SK-N-SH (cell line): ENCODE measurements around the gene SPSB1. TPM values are rescaled to one million over a fixed set of nuclear protein-coding genes. Genes with fewer than 3 reads are reported as not detected.

Experiments
- CTCF ChIA-PET: fragments of 300-600, 350-600 bp; formaldehyde crosslinking; extraction: SDS; loops from one replicate; lab custom pipeline; 2021; lab: Yijun Ruan, JAX
- POLR2A ChIA-PET: fragments of 350-600 bp; sonication (Branson Sonifier 250); formaldehyde crosslinking; extraction: SDS; loops from one replicate; lab custom pipeline; 2020; ENCODE audit warnings: antibody characterized with exemption, inconsistent platforms; lab: Yijun Ruan, JAX
- DNase-seq: peaks from one replicate; pipeline ENCODE4 v3.0.0; 2012
- H2AFZ ChIP-seq: fragments of 200-600 bp; sonication (generic); 2 replicates; pipeline ENCODE4 v1.8.1; 2016; ENCODE audit warnings: antibody characterized with exemption, mild to moderate bottlenecking, low read depth
- H3F3A ChIP-seq: fragments of 200-600 bp; sonication (generic); replicated peaks from 2 replicates; pipeline ENCODE3; 2016; ENCODE audit warnings: antibody characterized with exemption, mild to moderate bottlenecking; ENCODE audit not compliant: insufficient read depth
- H3K27ac ChIP-seq, 2 experiments: fragments of 200-500 bp in 1 of 2; fragments of 200-600 bp in 1 of 2; sonication (Bioruptor generic) in 1 of 2; sonication (generic), shearing (Covaris generic) in 1 of 2; 2 replicates each; pipeline versions ENCODE4 v1.5.1 to v1.6.1; 2014 to 2016; ENCODE audit warnings: low read depth in 2 of 2, inconsistent platforms in 1 of 2, low read length in 1 of 2, mild to moderate bottlenecking in 1 of 2, mixed read lengths in 1 of 2
- H3K27me3 ChIP-seq: fragments of 200-600 bp; sonication (generic), shearing (Covaris generic); 2 replicates; pipeline ENCODE4 v1.6.1; 2016; ENCODE audit warnings: mixed run types; ENCODE audit not compliant: insufficient read depth
- H3K36me3 ChIP-seq, 2 experiments: fragments of 200-500 bp in 1 of 2; fragments of 200-600 bp in 1 of 2; sonication (Bioruptor generic) in 1 of 2; sonication (generic) in 1 of 2; replicated peaks in 1 of 2; 2 replicates each; pipeline versions ENCODE3 to v1.5.1; 2014 to 2016; ENCODE audit warnings: low read length in 1 of 2, mild to moderate bottlenecking in 1 of 2; ENCODE audit not compliant: insufficient read depth in 2 of 2, control insufficient read depth in 1 of 2
- H3K4me1 ChIP-seq, 2 experiments: fragments of 200-500 bp in 1 of 2; fragments of 200-600 bp in 1 of 2; sonication (Bioruptor generic) in 1 of 2; sonication (generic), shearing (Covaris generic) in 1 of 2; 2 replicates each; pipeline versions ENCODE4 v1.5.1 to v1.6.1; 2014 to 2016; ENCODE audit warnings: low read depth in 1 of 2, low read length in 1 of 2, mixed run types in 1 of 2; ENCODE audit not compliant: insufficient read depth in 2 of 2, control insufficient read depth in 1 of 2
- H3K4me2 ChIP-seq: fragments of 200-600 bp; sonication (generic), shearing (Covaris generic); 2 replicates; pipeline ENCODE4 v1.6.1; 2017; ENCODE audit warnings: mixed run types
- H3K4me3 ChIP-seq, 2 experiments: fragments of 200-500 bp in 1 of 2; fragments of 200-600 bp in 1 of 2; sonication (Bioruptor generic) in 1 of 2; sonication (generic), shearing (Covaris generic) in 1 of 2; 2 replicates each; pipeline versions ENCODE4 v1.5.1 to v1.8.1; 2014 to 2016; ENCODE audit warnings: low read depth in 2 of 2, inconsistent platforms in 1 of 2, low read length in 1 of 2, mild to moderate bottlenecking in 1 of 2, mixed read lengths in 1 of 2, moderate library complexity in 1 of 2
- H3K79me2 ChIP-seq: fragments of 200-600 bp; sonication (generic); 2 replicates; pipeline ENCODE4 v1.8.1; 2017; ENCODE audit warnings: mild to moderate bottlenecking; ENCODE audit not compliant: insufficient read depth
- H3K9ac ChIP-seq: fragments of 200-600 bp; sonication (generic); 2 replicates; pipeline ENCODE4 v1.6.1; 2017; ENCODE audit warnings: mixed run types
- H3K9me2 ChIP-seq: fragments of 200-600 bp; sonication (generic); 2 replicates; pipeline ENCODE4 v1.6.1; 2017; ENCODE audit warnings: mixed run types
- H3K9me3 ChIP-seq: fragments of 200-600 bp; sonication (generic); 2 replicates; pipeline ENCODE4 v1.6.1; 2017; ENCODE audit warnings: mixed run types, mild to moderate bottlenecking, moderate library complexity
- H4K20me1 ChIP-seq: fragments of 200-600 bp; sonication (generic); 2 replicates; pipeline ENCODE4 v1.6.1; 2017; ENCODE audit warnings: mild to moderate bottlenecking, mixed run types; ENCODE audit not compliant: insufficient read depth
- CHD2 ChIP-seq: fragments of 150-350 bp; IDR thresholded peaks from 2 replicates; pipeline ENCODE4 v1.6.1; 2018; ENCODE audit warnings: low read length; ENCODE audit not compliant: partially characterized antibody
- EP300 ChIP-seq, 2 experiments: IDR thresholded peaks; 2 replicates each; pipeline versions ENCODE4 v1.4.0 to v1.6.1; 2012; ENCODE audit warnings: borderline replicate concordance in 1 of 2, low read depth in 1 of 2, low read length in 1 of 2
- FOSL2 ChIP-seq: IDR thresholded peaks from 2 replicates; pipeline ENCODE4 v1.4.0; 2012; ENCODE audit warnings: low read depth, mild to moderate bottlenecking, moderate library complexity, borderline replicate concordance
- FOXJ3 ChIP-seq: sonication (generic); formaldehyde crosslinking; IDR thresholded peaks from 2 replicates; pipeline ENCODE4 v1.5.1; 2020; ENCODE audit warnings: mild to moderate bottlenecking, missing genetic modification reagents
- FOXM1 ChIP-seq: IDR thresholded peaks from 2 replicates; pipeline ENCODE4 v1.4.0; 2012; ENCODE audit warnings: low read depth, mild to moderate bottlenecking
- GABPA ChIP-seq: IDR thresholded peaks from 2 replicates; pipeline ENCODE4 v1.4.0; 2012; ENCODE audit warnings: low read depth, mild to moderate bottlenecking
- JUND ChIP-seq: IDR thresholded peaks from 2 replicates; pipeline ENCODE4 v1.4.0; 2012
- MEF2A ChIP-seq: IDR thresholded peaks from 2 replicates; pipeline ENCODE4 v1.4.0; 2012; ENCODE audit warnings: low read depth, borderline replicate concordance
- MXI1 ChIP-seq: IDR thresholded peaks from 2 replicates; pipeline ENCODE4 v1.6.1; 2012; ENCODE audit warnings: mild to moderate bottlenecking, low read depth, low read length, improper control_type of control experiment
- NRF1 ChIP-seq: IDR thresholded peaks from 2 replicates; pipeline ENCODE4 v1.6.1; 2012; ENCODE audit warnings: low read depth, mild to moderate bottlenecking, low read length
- POLR2AphosphoS5 ChIP-seq: IDR thresholded peaks from 2 replicates; pipeline ENCODE4 v1.6.1; 2012; ENCODE audit warnings: low read depth, low read length
- RCOR1 ChIP-seq: fragments of 150-350 bp; IDR thresholded peaks from 2 replicates; pipeline ENCODE4 v1.6.1; 2017; ENCODE audit warnings: antibody characterized with exemption, low read length
- SMC3 ChIP-seq: IDR thresholded peaks from 2 replicates; pipeline ENCODE4 v1.6.1; 2012; ENCODE audit warnings: low read depth, low read length, improper control_type of control experiment
- TEAD4 ChIP-seq: IDR thresholded peaks from 2 replicates; pipeline ENCODE4 v1.4.0; 2012; ENCODE audit warnings: mild to moderate bottlenecking, borderline replicate concordance; ENCODE audit not compliant: insufficient read depth
- YY1 ChIP-seq: IDR thresholded peaks from 2 replicates; pipeline ENCODE4 v1.4.0; 2012; ENCODE audit warnings: low read depth, mild to moderate bottlenecking
- WGBS: methylation state at CpG from one replicate; pipeline ENCODE4 v1.1.6; 2017; ENCODE audit warnings: low lambda C conversion rate; 5-methylcytosine and 5-hydroxymethylcytosine counted together
- polyA plus RNA-seq, 3 experiments: library from polyadenylated mRNA; depleted of rRNA; stranded (reverse); fragments of >200 nt; gene quantifications; 2 replicates each; pipeline ENCODE4 v1.2.3, GENCODE V29; 2012
- TF ChIP-seq, protein P1 (sequence below): fragments of 150-350 bp; IDR thresholded peaks from 2 replicates; pipeline ENCODE4 v1.6.1; 2016; ENCODE audit warnings: mild to moderate bottlenecking, low read depth, low read length
- TF ChIP-seq, protein P2 (sequence below): IDR thresholded peaks from 2 replicates; pipeline ENCODE4 v1.4.0; 2012; ENCODE audit warnings: low read depth, borderline replicate concordance
- TF ChIP-seq, protein P3 (sequence below): fragments of 150-350 bp; IDR thresholded peaks from 2 replicates; pipeline ENCODE4 v1.6.1; 2017; ENCODE audit warnings: antibody characterized with exemption, low read length, low read depth, borderline replicate concordance
- TF ChIP-seq, protein P4 (sequence below): fragments of 200-600 bp; sonication (generic); IDR thresholded peaks from 2 replicates; pipeline ENCODE4 v1.6.1; 2017; ENCODE audit warnings: antibody characterized with exemption, mild to moderate bottlenecking, moderate library complexity

SPSB1 gene
- polyA plus RNA-seq, 1 of the 3 experiments (the other 2 are of a cell fraction) = 9.2 TPM

DNA sequence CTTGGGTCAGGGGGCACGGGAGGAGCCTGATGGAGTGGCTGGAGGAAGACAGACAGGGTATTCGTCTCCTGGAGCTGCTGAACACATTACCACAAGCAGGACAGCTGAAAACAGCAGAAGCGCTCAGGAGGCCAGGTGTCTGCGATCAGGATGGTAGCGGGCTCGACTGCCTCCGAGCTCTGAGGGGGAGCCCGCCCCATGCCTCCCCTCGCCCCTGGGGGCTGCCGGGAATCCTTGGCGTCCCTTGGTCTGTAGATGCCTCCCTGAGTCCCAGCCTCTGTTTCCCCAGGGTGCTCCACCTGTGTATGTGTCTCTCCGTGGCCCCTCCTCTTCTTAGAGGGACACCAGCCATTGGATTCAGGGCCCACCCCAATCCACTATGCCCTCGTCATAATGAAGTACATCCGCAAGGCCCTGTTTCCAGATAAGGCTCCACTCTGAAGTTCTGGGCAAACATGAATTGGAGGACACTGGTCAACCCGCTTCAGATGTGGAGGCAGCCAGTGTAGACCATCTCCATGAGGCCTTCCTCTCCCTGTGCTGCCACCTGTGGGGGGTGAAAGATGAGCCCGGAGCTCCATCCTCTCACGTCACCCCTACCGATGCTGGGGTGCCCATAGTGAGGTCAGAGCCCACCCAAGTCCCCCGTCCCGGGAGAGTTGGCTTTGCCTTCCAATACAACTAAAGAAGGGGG, 67.8 kb downstream of the SPSB1 start:
- DNase-seq = no peak
- Histone ChIP-seq H3K4me3 (no peak overlapping the region), H3K9me2 (no peaks in the 10 kb centered on the region), H3K27me3 (no peaks in the 10 kb centered on the region), H3K9me3 (no peaks in the 10 kb centered on the region), H3K79me2 (no peaks in the 10 kb centered on the region), H3F3A (no peaks in the 10 kb centered on the region), H2AFZ (no peak overlapping the region), H3K36me3 (peaks cover 4% of the 10 kb centered on the region in 2 experiments), H3K4me2 (no peak overlapping the region), H4K20me1 (0 out of 2 replicates have a peak, but pooled peaks cover 5% of the 10 kb centered on the region), H3K27ac (no peak overlapping the region), H3K4me1 (no peaks in the 10 kb centered on the region), H3K9ac (no peak overlapping the region)
- TF ChIP-seq NRF1 (no peak), FOSL2 (no peak), MEF2A (no peak), CHD2 (no peak), GABPA (no peak), MXI1 (no peak)
- TF ChIP-seq, protein P1, sequence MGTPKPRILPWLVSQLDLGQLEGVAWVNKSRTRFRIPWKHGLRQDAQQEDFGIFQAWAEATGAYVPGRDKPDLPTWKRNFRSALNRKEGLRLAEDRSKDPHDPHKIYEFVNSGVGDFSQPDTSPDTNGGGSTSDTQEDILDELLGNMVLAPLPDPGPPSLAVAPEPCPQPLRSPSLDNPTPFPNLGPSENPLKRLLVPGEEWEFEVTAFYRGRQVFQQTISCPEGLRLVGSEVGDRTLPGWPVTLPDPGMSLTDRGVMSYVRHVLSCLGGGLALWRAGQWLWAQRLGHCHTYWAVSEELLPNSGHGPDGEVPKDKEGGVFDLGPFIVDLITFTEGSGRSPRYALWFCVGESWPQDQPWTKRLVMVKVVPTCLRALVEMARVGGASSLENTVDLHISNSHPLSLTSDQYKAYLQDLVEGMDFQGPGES = no peak
- TF ChIP-seq, protein P2, sequence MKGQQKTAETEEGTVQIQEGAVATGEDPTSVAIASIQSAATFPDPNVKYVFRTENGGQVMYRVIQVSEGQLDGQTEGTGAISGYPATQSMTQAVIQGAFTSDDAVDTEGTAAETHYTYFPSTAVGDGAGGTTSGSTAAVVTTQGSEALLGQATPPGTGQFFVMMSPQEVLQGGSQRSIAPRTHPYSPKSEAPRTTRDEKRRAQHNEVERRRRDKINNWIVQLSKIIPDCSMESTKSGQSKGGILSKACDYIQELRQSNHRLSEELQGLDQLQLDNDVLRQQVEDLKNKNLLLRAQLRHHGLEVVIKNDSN = no peak
- TF ChIP-seq, protein P3, sequence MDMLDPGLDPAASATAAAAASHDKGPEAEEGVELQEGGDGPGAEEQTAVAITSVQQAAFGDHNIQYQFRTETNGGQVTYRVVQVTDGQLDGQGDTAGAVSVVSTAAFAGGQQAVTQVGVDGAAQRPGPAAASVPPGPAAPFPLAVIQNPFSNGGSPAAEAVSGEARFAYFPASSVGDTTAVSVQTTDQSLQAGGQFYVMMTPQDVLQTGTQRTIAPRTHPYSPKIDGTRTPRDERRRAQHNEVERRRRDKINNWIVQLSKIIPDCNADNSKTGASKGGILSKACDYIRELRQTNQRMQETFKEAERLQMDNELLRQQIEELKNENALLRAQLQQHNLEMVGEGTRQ = no peak
- ChIA-PET POLR2A (no interaction called here), CTCF (interaction anchor here (1.5 kb wide), 1 partner anchor 18 kb away, joined by 4 read pairs; no protein-coding TSS in a partner anchor)
- 93% methylated on average over 14 of the region's 20 CpGs for WGBS

DNA sequence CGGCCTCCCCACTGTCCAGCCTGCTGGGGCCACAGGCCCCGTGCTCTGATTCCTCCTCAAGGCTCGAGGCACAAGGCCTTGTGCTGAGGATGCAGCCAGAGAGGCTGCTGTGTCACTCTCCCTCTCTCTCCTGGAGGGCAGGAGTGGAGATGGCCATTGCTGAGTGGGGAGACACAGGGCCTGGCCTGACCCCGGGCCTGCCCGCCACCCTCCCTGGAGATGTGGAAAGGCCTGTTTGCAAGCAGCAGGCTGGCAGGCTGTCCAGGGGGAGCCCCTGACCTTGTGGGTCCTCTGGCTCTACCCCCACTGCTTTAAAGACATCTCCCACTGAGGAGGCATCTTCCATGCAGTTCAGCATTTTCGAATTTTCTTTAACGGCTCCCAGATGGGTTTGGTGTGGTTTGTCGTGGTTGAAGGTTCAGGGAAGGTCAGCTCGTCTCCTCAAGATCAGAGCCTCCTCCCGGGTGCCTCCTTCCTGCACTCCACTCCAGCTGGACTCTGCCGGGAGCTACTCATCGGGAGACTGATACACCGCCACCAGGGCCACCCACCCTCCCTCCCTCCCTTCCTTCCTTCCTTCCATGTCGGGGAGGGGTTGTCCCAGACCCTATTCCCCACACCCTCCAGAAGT, 69.1 kb downstream of the SPSB1 start:
- ChIA-PET CTCF (interaction anchor here (1.0 kb wide), 1 partner anchor 24 kb away, joined by 3 read pairs; no protein-coding TSS in a partner anchor), POLR2A (no interaction called here)
- WGBS = 91% methylated on average over 6 of the region's 14 CpGs
- no peaks in the 10 kb centered on the region for H3K9me3 ChIP-seq
- H3F3A ChIP-seq = no peaks in the 10 kb centered on the region
- H3K4me1 ChIP-seq = no peaks in the 10 kb centered on the region; a peak in 1 of 4 replicates
- no peak overlapping the region for H3K9ac ChIP-seq
- H3K4me2 ChIP-seq = no peak overlapping the region
- H3K27me3 ChIP-seq = no peaks in the 10 kb centered on the region
- H3K4me3 ChIP-seq = no peak overlapping the region
- no peak for DNase-seq
- H3K27ac ChIP-seq = no peak overlapping the region
- TF ChIP-seq, protein P3 = no peak
- TF ChIP-seq, protein P4, sequence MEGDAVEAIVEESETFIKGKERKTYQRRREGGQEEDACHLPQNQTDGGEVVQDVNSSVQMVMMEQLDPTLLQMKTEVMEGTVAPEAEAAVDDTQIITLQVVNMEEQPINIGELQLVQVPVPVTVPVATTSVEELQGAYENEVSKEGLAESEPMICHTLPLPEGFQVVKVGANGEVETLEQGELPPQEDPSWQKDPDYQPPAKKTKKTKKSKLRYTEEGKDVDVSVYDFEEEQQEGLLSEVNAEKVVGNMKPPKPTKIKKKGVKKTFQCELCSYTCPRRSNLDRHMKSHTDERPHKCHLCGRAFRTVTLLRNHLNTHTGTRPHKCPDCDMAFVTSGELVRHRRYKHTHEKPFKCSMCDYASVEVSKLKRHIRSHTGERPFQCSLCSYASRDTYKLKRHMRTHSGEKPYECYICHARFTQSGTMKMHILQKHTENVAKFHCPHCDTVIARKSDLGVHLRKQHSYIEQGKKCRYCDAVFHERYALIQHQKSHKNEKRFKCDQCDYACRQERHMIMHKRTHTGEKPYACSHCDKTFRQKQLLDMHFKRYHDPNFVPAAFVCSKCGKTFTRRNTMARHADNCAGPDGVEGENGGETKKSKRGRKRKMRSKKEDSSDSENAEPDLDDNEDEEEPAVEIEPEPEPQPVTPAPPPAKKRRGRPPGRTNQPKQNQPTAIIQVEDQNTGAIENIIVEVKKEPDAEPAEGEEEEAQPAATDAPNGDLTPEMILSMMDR = no peak
- no peak for TF ChIP-seq FOXM1
- TF ChIP-seq FOXJ3 (CRISPR knock-in tag) = no peak
- TF ChIP-seq EP300 (IDR thresholded peaks at IDR 0.05; ENCODE audit: borderline replicate concordance in 1 of 2, low read depth in 1 of 2, low read length in 1 of 2) = no peak
- no peak for TF ChIP-seq MXI1
- no peak for TF ChIP-seq RCOR1
- no peak for TF ChIP-seq JUND
- TF ChIP-seq SMC3 = no peak
- TF ChIP-seq TEAD4 = no peak
- TF ChIP-seq GABPA = no peak
- no peak for TF ChIP-seq YY1
- TF ChIP-seq POLR2AphosphoS5 = no peak
- H3K36me3 ChIP-seq = no peaks in the 10 kb centered on the region
- H4K20me1 ChIP-seq = 0 out of 2 replicates have a peak, but pooled peaks cover 5% of the 10 kb centered on the region
- H2AFZ ChIP-seq = no peak overlapping the region
- no peaks in the 10 kb centered on the region for H3K9me2 ChIP-seq
- H3K79me2 ChIP-seq = no peaks in the 10 kb centered on the region
